ENCODE measurements around the gene UBA5.

UBA5 gene

GRCh38 chr3:132721479-132722164, 61.5 kb downstream of the UBA5 start:
- peak in 1 of 2 experiments; percentile 24 for DNase-seq

DNA sequence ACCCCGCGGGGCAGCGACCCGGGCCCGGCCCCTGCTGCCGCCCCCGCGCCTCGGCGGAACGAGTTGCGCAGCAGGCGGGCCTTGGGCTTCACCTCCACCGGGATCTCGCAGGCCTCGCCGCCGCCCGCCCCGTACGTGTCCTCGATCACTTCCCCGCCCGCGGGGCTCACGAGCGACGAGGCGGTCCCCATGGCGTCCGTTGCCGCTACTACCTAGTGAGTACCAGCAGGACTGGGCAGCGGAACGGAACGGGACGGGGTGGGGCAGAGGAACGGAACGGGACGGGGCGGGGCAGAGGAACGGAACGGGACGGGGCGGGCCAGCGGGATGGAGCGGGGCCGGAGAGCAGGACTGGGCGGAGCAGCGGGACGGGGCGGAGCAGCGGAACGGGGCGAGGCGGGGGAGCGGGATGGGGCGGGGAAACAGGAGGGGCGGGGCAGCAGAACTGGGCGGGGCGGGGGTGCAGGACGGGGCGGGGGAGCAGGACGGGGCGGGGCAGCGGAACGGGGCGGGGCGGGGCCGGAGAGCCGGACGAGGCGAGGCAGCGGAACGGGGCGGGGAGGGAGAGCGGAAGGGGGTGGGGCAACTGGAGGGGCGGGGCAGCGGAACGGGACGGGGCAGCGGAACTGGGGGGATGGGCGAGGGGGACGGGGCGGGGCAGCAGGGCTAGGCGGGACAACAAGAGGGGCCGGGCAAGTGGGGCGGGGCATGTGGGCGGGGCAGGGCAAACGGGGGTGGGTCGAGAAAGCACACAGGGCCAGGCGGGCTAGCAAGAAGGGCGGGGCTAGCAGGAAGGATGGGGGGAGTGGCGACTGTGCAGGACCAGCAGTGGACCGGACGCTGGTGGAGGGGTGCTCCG, 62.3 kb downstream of the UBA5 start, which contains the start of gene NPHP3:
TSS of gene NPHP3 (minus strand) at position 245 of the 859 bp plus-strand sequence. CDS start at position 191, 54 bp downstream.
- DNase-seq: peak; percentile 94 to 95

- no peak for DNase-seq
These were observed 63.2 kb downstream of the UBA5 start for GRCh38 chr3:132723024-132723950.

GRCh38 chr3:132726341-132726823, 66.3 kb downstream of the UBA5 start:
- no peak for DNase-seq

Measured in activated T-cell treated with anti-CD3 and anti-CD28 coated beads, Interleukin-2, amount 50 U/mL, for 48 hours (primary cell).